GM23338 (cell line): ENCODE measurements around the gene XRCC4. TPM values are rescaled to one million over a fixed set of nuclear protein-coding genes. Genes with fewer than 3 reads are reported as not detected.

ENCODE experiments used
- ATAC-seq: fragments of 200-7000 bp; cut with Tn5 transposase; 3 replicates; pipeline ENCODE4 v1.9.1; 2020
- DNase-seq: peaks from one replicate; pipeline ENCODE4 v3.0.0-alpha.2; 2015; ENCODE audit warnings: low spot score
- H2AFZ ChIP-seq: fragments of 200-600 bp; sonication (generic); 2 replicates; pipeline ENCODE4 v1.8.0; 2016; ENCODE audit warnings: antibody characterized with exemption, mild to moderate bottlenecking, moderate library complexity
- H3F3A ChIP-seq: fragments of 200-600 bp; sonication (generic); replicated peaks from 2 replicates; pipeline ENCODE4 v1.8.0; 2017; ENCODE audit warnings: antibody characterized with exemption, mixed run types, low read depth
- H3K27ac ChIP-seq: fragments of 200-600 bp; sonication (generic); 2 replicates; pipeline ENCODE4 v1.6.1; 2016; ENCODE audit warnings: low read depth
- H3K27me3 ChIP-seq: fragments of 200-600 bp; sonication (generic); 2 replicates; pipeline ENCODE4 v1.8.0; 2016; ENCODE audit warnings: mild to moderate bottlenecking, mixed run types, moderate library complexity; ENCODE audit not compliant: insufficient read depth
- H3K36me3 ChIP-seq: fragments of 200-600 bp; sonication (generic); 2 replicates; pipeline ENCODE4 v1.8.0; 2016; ENCODE audit warnings: mild to moderate bottlenecking; ENCODE audit not compliant: insufficient read depth
- H3K4me1 ChIP-seq: fragments of 200-600 bp; sonication (generic); 2 replicates; pipeline ENCODE4 v1.8.0; 2016; ENCODE audit warnings: mild to moderate bottlenecking, moderate library complexity; ENCODE audit not compliant: insufficient read depth
- H3K4me2 ChIP-seq: fragments of 200-600 bp; sonication (generic); 2 replicates; pipeline ENCODE4 v1.7.1; 2017; ENCODE audit warnings: mixed run types
- H3K4me3 ChIP-seq: fragments of 200-600 bp; sonication (generic); 2 replicates; pipeline ENCODE4 v1.6.1; 2016; ENCODE audit warnings: mixed run types
- H3K79me2 ChIP-seq: fragments of 200-600 bp; sonication (generic); replicated peaks from 2 replicates; pipeline ENCODE4 v1.8.0; 2017; ENCODE audit warnings: mild to moderate bottlenecking; ENCODE audit not compliant: insufficient read depth
- H3K9me2 ChIP-seq: fragments of 200-600 bp; sonication (generic); 2 replicates; pipeline ENCODE4 v1.8.0; 2017; ENCODE audit not compliant: insufficient read depth
- H4K20me1 ChIP-seq: fragments of 200-600 bp; sonication (generic); replicated peaks from 2 replicates; pipeline ENCODE4 v1.8.0; 2017; ENCODE audit warnings: mild to moderate bottlenecking; ENCODE audit not compliant: insufficient read depth
- H3K27ac Mint-ChIP-seq: 2 replicates; pipeline ENCODE4 v1.8.0; 2020; ENCODE audit warnings: inconsistent platforms, mild to moderate bottlenecking, moderate library complexity, mixed read lengths
- H3K27me3 Mint-ChIP-seq: 3 replicates; pipeline ENCODE4 v1.8.0; 2022; ENCODE audit warnings: low read depth, mild to moderate bottlenecking, moderate library complexity, mixed read lengths, inconsistent platforms; ENCODE audit not compliant: insufficient read depth, poor library complexity
- H3K36me3 Mint-ChIP-seq: 3 replicates; pipeline ENCODE4 v1.8.0; 2021; ENCODE audit warnings: low read depth, mild to moderate bottlenecking, inconsistent platforms, moderate library complexity, mixed read lengths
- H3K4me1 Mint-ChIP-seq: 3 replicates; pipeline ENCODE4 v1.8.0; 2020; ENCODE audit warnings: mild to moderate bottlenecking, inconsistent platforms, mixed read lengths
- H3K4me3 Mint-ChIP-seq: 3 replicates; pipeline ENCODE4 v1.8.0; 2021; ENCODE audit warnings: moderate library complexity, mild to moderate bottlenecking, inconsistent platforms, mixed read lengths
- H3K9me3 Mint-ChIP-seq: 3 replicates; pipeline ENCODE4 v1.8.0; 2020; ENCODE audit warnings: moderate library complexity, mild to moderate bottlenecking, inconsistent platforms, mixed read lengths
- CREB1 ChIP-seq: fragments of 250-450 bp; sonication (Bioruptor Pico); IDR thresholded peaks from 2 replicates; pipeline ENCODE4 v1.5.0; 2020; ENCODE audit warnings: low read depth, mild to moderate bottlenecking, moderate library complexity
- EZH2 ChIP-seq: fragments of 200-600 bp; sonication (generic); IDR thresholded peaks from one replicate; pipeline ENCODE4 v1.8.0; 2017; ENCODE audit warnings: antibody characterized with exemption, mild to moderate bottlenecking, low read depth; ENCODE audit not compliant: unreplicated experiment
- JUNB ChIP-seq: IDR thresholded peaks from one replicate; pipeline ENCODE4 v1.6.1; 2016; ENCODE audit warnings: antibody characterized with exemption; ENCODE audit not compliant: unreplicated experiment
- NANOG ChIP-seq: IDR thresholded peaks from 2 replicates; pipeline ENCODE4 v1.6.1; 2016; ENCODE audit warnings: antibody characterized with exemption, borderline replicate concordance
- POLR2AphosphoS5 ChIP-seq: IDR thresholded peaks from 2 replicates; pipeline ENCODE4 v1.6.1; 2016; ENCODE audit warnings: antibody characterized with exemption, low read depth
- STAT1 ChIP-seq: IDR thresholded peaks from one replicate; pipeline ENCODE4 v1.6.1; 2016; ENCODE audit warnings: antibody characterized with exemption; ENCODE audit not compliant: unreplicated experiment
- ZNF114 ChIP-seq: fragments of 250-450 bp; sonication (Bioruptor Pico); IDR thresholded peaks from 2 replicates; pipeline ENCODE4 v1.5.0; 2020; ENCODE audit warnings: mild to moderate bottlenecking, moderate library complexity
- ZNF331 ChIP-seq: fragments of 250-450 bp; sonication (Bioruptor Pico); IDR thresholded peaks from 2 replicates; pipeline ENCODE4 v1.5.0; 2020; ENCODE audit warnings: low read depth, mild to moderate bottlenecking, moderate library complexity
- polyA plus RNA-seq: library from polyadenylated mRNA; unstranded; fragments of >200 nt; fragmentation: Nextera tagmentation; extraction: Ambion mirVana; gene quantifications from 2 replicates; pipeline ENCODE4 v1.2.1, GENCODE V29; 2016
- total RNA-seq: library from RNA; depleted of rRNA; stranded (reverse); fragments of >200 nt; shearing (Covaris generic); gene quantifications from 2 replicates; pipeline ENCODE4 v1.2.3, GENCODE V29; 2014
- TF ChIP-seq, protein P1 (sequence below): IDR thresholded peaks from one replicate; pipeline ENCODE4 v1.6.1; 2018; ENCODE audit warnings: antibody characterized with exemption; ENCODE audit not compliant: unreplicated experiment
- TF ChIP-seq, protein P2 (sequence below), 2 experiments: fragments of 200-600 bp in 1 of 2; sonication (generic) in 1 of 2; conservative IDR thresholded peaks; 2 replicates each; pipeline versions ENCODE4 v1.5.1 to v1.6.1; 2016 to 2017; ENCODE audit warnings: antibody characterized with exemption in 2 of 2, low read depth in 2 of 2, mild to moderate bottlenecking in 2 of 2, moderate library complexity in 1 of 2
- TF ChIP-seq, protein P3 (sequence below): IDR thresholded peaks from 2 replicates; pipeline ENCODE4 v1.6.1; 2016; ENCODE audit warnings: antibody characterized with exemption

The XRCC4 gene
- total and polyA plus RNA-seq, 2 experiments from 2014 or later = 11.5 to 22.4 TPM

DNA sequence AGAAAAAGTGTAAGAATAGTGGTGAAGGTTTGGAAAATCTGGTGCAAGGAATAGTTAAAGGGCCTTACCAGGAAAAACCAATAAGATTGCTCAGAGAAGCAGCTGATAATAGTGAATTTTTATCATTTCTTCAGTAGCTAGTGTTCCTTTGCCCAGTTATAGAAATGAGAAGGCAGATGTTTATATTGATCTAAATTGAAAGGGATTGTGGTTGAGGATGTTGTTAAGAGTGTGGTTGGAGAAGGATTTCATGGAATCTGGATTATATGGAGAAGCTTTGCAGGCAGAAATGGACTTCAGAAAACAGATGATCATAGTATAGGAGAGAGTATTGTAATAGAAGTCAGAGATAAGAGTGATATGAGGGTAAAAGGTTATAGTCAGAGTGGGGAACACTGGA is 102.6 kb downstream of the XRCC4 start:
- H3K9me2 ChIP-seq = no peaks in the 10 kb centered on the region
- ATAC-seq = no peak
- no peak overlapping the region for H2AFZ ChIP-seq
- no peaks in the 10 kb centered on the region for H3K27me3 Mint-ChIP-seq
- H3F3A ChIP-seq = no peaks in the 10 kb centered on the region
- H3K27me3 ChIP-seq = no peaks in the 10 kb centered on the region
- no peak overlapping the region for H3K4me3 ChIP-seq
- H3K9me3 Mint-ChIP-seq = no peaks in the 10 kb centered on the region
- no peak overlapping the region for H3K4me3 Mint-ChIP-seq
- H3K27ac ChIP-seq = no peak overlapping the region
- no peaks in the 10 kb centered on the region; the same call in 2 of the 3 replicates for H3K4me1 Mint-ChIP-seq
- no peaks in the 10 kb centered on the region for H3K79me2 ChIP-seq
- DNase-seq = no peak
- TF ChIP-seq CREB1 (CRISPR knock-in tag) (no peak), ZNF114 (CRISPR knock-in tag) (no peak), POLR2AphosphoS5 (no peak), NANOG (no peak)
- TF ChIP-seq, protein P1, sequence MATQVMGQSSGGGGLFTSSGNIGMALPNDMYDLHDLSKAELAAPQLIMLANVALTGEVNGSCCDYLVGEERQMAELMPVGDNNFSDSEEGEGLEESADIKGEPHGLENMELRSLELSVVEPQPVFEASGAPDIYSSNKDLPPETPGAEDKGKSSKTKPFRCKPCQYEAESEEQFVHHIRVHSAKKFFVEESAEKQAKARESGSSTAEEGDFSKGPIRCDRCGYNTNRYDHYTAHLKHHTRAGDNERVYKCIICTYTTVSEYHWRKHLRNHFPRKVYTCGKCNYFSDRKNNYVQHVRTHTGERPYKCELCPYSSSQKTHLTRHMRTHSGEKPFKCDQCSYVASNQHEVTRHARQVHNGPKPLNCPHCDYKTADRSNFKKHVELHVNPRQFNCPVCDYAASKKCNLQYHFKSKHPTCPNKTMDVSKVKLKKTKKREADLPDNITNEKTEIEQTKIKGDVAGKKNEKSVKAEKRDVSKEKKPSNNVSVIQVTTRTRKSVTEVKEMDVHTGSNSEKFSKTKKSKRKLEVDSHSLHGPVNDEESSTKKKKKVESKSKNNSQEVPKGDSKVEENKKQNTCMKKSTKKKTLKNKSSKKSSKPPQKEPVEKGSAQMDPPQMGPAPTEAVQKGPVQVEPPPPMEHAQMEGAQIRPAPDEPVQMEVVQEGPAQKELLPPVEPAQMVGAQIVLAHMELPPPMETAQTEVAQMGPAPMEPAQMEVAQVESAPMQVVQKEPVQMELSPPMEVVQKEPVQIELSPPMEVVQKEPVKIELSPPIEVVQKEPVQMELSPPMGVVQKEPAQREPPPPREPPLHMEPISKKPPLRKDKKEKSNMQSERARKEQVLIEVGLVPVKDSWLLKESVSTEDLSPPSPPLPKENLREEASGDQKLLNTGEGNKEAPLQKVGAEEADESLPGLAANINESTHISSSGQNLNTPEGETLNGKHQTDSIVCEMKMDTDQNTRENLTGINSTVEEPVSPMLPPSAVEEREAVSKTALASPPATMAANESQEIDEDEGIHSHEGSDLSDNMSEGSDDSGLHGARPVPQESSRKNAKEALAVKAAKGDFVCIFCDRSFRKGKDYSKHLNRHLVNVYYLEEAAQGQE = no peak
- H3K27ac Mint-ChIP-seq = no peak overlapping the region
- H3K4me1 ChIP-seq = no peaks in the 10 kb centered on the region
- H3K36me3 Mint-ChIP-seq = no peaks in the 10 kb centered on the region
- H4K20me1 ChIP-seq = no peaks in the 10 kb centered on the region
- no peaks in the 10 kb centered on the region for H3K36me3 ChIP-seq
- H3K4me2 ChIP-seq = no peak overlapping the region

DNA sequence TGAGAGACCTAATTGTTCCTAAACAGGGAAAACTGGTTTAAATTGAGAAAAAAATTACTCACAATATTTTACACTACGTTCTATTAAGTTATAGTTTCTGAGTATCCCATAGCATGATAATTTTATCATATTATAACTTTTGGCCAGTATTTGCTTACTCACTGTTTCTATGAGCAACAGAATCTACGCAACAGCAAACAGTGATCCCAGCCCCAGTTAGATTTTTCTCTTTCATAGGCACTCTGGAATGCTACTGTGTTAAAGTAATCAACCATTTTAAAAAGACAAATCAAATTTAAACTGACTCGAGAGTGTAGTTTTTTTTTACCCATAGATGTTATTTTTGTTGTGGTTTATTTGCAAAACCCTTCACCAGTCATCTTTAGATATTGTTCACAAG is 107.2 kb downstream of the XRCC4 start:
- H3K36me3 Mint-ChIP-seq = no peaks in the 10 kb centered on the region
- ATAC-seq = no peak
- TF ChIP-seq ZNF331 (no peak), JUNB (no peak), NANOG (no peak), EZH2 (no peak), STAT1 (no peak), ZNF114 (CRISPR knock-in tag) (no peak)
- TF ChIP-seq, protein P2, sequence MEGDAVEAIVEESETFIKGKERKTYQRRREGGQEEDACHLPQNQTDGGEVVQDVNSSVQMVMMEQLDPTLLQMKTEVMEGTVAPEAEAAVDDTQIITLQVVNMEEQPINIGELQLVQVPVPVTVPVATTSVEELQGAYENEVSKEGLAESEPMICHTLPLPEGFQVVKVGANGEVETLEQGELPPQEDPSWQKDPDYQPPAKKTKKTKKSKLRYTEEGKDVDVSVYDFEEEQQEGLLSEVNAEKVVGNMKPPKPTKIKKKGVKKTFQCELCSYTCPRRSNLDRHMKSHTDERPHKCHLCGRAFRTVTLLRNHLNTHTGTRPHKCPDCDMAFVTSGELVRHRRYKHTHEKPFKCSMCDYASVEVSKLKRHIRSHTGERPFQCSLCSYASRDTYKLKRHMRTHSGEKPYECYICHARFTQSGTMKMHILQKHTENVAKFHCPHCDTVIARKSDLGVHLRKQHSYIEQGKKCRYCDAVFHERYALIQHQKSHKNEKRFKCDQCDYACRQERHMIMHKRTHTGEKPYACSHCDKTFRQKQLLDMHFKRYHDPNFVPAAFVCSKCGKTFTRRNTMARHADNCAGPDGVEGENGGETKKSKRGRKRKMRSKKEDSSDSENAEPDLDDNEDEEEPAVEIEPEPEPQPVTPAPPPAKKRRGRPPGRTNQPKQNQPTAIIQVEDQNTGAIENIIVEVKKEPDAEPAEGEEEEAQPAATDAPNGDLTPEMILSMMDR (conservative IDR thresholded peaks at IDR 0.05; ENCODE audit: low read depth in 2 of 2) = no peak
- TF ChIP-seq, protein P1 = no peak
- TF ChIP-seq, protein P3, sequence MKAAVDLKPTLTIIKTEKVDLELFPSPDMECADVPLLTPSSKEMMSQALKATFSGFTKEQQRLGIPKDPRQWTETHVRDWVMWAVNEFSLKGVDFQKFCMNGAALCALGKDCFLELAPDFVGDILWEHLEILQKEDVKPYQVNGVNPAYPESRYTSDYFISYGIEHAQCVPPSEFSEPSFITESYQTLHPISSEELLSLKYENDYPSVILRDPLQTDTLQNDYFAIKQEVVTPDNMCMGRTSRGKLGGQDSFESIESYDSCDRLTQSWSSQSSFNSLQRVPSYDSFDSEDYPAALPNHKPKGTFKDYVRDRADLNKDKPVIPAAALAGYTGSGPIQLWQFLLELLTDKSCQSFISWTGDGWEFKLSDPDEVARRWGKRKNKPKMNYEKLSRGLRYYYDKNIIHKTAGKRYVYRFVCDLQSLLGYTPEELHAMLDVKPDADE = no peak

More for the DNA sequence above, 107.2 kb downstream of the XRCC4 start:
- H3K27ac Mint-ChIP-seq = no peak overlapping the region
- H3K9me2 ChIP-seq = no peaks in the 10 kb centered on the region
- no peaks in the 10 kb centered on the region for H3K36me3 ChIP-seq
- no peaks in the 10 kb centered on the region for H3K4me1 ChIP-seq
- DNase-seq = no peak
- H3K4me1 Mint-ChIP-seq = no peaks in the 10 kb centered on the region; the same call in 2 of the 3 replicates
- H3K4me3 Mint-ChIP-seq = no peak overlapping the region
- H3K27ac ChIP-seq = no peak overlapping the region
- H3K4me3 ChIP-seq = no peak overlapping the region
- no peaks in the 10 kb centered on the region for H3K79me2 ChIP-seq
- no peak overlapping the region for H3K4me2 ChIP-seq
- H3K9me3 Mint-ChIP-seq = no peaks in the 10 kb centered on the region
- no peaks in the 10 kb centered on the region for H3K27me3 Mint-ChIP-seq
- H3F3A ChIP-seq = no peaks in the 10 kb centered on the region
- no peaks in the 10 kb centered on the region for H4K20me1 ChIP-seq
- H2AFZ ChIP-seq = no peak overlapping the region
- no peaks in the 10 kb centered on the region for H3K27me3 ChIP-seq
